Measurements from ENCODE around the gene BAAT. TPM values are rescaled to one million over a fixed set of nuclear protein-coding genes. Genes with fewer than 3 reads are reported as not detected.

BAAT gene
- total RNA-seq, 1 donor from 2014 or later = under 0.01 TPM

GRCh38 chr9:101326035-101326434 lies 58.8 kb downstream of the BAAT start:
- FAIRE-seq = no peak
- DNase-seq (ENCODE audit: low spot score in 2 of 2) = no peak

- no peak for FAIRE-seq
- no peak for DNase-seq (ENCODE audit: low spot score in 2 of 2)
Observed at GRCh38 chr9:101325053-101325452, 59.8 kb downstream of the BAAT start.

GRCh38 chr9:101324245-101324804 lies 60.5 kb downstream of the BAAT start:
- no peak for FAIRE-seq
- DNase-seq (ENCODE audit: low spot score in 2 of 2) = no peak

GRCh38 chr9:101323129-101323528 lies 61.7 kb downstream of the BAAT start:
- no peak for FAIRE-seq
- DNase-seq (ENCODE audit: low spot score in 2 of 2) = no peak

- no peak for FAIRE-seq
- DNase-seq (ENCODE audit: low spot score in 2 of 2) = no peak
Observed at GRCh38 chr9:101317735-101318134, 67.1 kb downstream of the BAAT start.

- FAIRE-seq (no peak), DNase-seq (ENCODE audit: low spot score in 2 of 2) (no peak)
Observed at GRCh38 chr9:101315112-101315450, 69.7 kb downstream of the BAAT start.

- no peak for DNase-seq (ENCODE audit: low spot score in 2 of 2)
- no peak for FAIRE-seq
Observed at GRCh38 chr9:101312661-101313060, 72.1 kb downstream of the BAAT start.

GRCh38 chr9:101311758-101312420 lies 72.9 kb downstream of the BAAT start:
- DNase-seq (ENCODE audit: low spot score in 2 of 2) (peak in 1 of 2 donors; percentile 40), FAIRE-seq (peak; percentile 82)

- FAIRE-seq = no peak
- no peak for DNase-seq (ENCODE audit: low spot score in 2 of 2)
Observed at GRCh38 chr9:101311191-101311590, 73.6 kb downstream of the BAAT start.

Small RNA genes lying within 50 kb of the gene (small RNA-seq; reads per million reads assigned to genes)
- gene RF00322 = not detected

Other genes with a start within 250 kb of the BAAT start
- 56.3 TPM for gene MRPL50, start 13.6 kb upstream of the BAAT start, total RNA-seq
- 54.6 TPM for gene ZNF189, start 13.8 kb upstream of the BAAT start, total RNA-seq
- gene ALDOB, start 50.8 kb upstream of the BAAT start, total RNA-seq = not detected
- 34.6 TPM for gene RNF20, start 148.8 kb upstream of the BAAT start, total RNA-seq
- gene PPP3R2, start 210.0 kb upstream of the BAAT start, total RNA-seq = 0.41 TPM

Measured in frontal cortex (tissue), 4 donors.